ENCODE data around the gene LRMDA.
A peak's percentile ranks its signal among the peaks of the same experiment; 100 is the strongest.

LRMDA gene

DNA sequence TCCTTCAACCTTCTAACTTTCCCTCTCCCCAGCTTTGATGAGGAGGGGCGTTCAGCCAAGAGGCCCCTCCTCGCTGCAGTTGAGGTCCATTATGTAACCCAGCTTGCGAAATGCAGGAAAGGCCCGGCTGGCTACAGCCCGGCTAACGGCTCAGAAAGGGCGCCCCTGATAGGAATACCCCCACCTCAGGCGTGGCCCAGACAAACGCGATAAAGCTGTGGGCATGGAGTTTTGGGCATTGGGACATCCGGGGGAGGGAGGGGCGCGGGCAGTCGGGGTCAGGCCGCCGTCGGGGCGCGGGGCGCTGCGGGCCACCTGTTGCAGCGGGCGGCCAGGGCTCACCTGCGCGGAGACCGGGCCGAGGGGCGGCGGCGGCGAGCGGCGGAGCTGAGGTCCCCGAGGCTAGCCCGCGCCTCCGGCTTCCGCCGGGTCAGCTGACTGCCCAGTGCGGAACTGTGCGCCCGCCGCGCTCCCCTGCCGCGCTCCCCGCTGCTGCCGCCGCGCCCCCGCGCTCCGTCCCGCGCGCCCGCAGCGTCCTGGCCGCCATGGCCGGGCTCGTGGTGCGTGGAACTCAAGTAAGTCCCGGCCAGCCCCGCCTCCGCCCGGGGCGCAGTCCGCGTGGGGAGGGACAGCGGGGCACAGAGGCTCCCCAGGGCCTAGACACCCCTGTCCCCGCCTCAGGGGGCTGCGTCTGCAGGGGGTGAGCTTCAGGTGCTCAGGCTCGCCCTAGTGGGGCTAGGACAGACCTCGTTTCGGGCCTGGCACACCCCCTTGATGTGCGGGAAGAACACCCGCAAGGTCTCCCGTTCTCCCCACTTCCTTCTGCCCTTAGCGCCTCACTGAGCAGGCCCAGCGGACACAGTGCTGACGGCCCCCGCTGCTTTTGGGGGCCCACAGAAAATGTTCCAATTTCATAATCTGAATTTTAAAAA is at the start of gene LRMDA:
Gene LRMDA (plus strand): TSS at position 445 of the 932 bp plus-strand sequence.
- TF ChIP-seq ZBTB7A (IDR thresholded peaks at IDR 0.05; ENCODE audit: low read depth), result 0 out of 2 replicates have a peak, but pooled peaks have one; percentile 2
- TF ChIP-seq NFIC (IDR thresholded peaks at IDR 0.05), result no peak
- peak; percentile 34; the same call in 1 of the 2 replicates for TF ChIP-seq YY1 (IDR thresholded peaks at IDR 0.05; ENCODE audit: low read depth)
- TF ChIP-seq, protein P1, sequence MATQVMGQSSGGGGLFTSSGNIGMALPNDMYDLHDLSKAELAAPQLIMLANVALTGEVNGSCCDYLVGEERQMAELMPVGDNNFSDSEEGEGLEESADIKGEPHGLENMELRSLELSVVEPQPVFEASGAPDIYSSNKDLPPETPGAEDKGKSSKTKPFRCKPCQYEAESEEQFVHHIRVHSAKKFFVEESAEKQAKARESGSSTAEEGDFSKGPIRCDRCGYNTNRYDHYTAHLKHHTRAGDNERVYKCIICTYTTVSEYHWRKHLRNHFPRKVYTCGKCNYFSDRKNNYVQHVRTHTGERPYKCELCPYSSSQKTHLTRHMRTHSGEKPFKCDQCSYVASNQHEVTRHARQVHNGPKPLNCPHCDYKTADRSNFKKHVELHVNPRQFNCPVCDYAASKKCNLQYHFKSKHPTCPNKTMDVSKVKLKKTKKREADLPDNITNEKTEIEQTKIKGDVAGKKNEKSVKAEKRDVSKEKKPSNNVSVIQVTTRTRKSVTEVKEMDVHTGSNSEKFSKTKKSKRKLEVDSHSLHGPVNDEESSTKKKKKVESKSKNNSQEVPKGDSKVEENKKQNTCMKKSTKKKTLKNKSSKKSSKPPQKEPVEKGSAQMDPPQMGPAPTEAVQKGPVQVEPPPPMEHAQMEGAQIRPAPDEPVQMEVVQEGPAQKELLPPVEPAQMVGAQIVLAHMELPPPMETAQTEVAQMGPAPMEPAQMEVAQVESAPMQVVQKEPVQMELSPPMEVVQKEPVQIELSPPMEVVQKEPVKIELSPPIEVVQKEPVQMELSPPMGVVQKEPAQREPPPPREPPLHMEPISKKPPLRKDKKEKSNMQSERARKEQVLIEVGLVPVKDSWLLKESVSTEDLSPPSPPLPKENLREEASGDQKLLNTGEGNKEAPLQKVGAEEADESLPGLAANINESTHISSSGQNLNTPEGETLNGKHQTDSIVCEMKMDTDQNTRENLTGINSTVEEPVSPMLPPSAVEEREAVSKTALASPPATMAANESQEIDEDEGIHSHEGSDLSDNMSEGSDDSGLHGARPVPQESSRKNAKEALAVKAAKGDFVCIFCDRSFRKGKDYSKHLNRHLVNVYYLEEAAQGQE (IDR thresholded peaks at IDR 0.05; ENCODE audit: low read depth), result no peak
- peak; percentile 74; the same call in 1 of the 2 replicates for TF ChIP-seq CEBPB (IDR thresholded peaks at IDR 0.05)
- TF ChIP-seq, protein P2, sequence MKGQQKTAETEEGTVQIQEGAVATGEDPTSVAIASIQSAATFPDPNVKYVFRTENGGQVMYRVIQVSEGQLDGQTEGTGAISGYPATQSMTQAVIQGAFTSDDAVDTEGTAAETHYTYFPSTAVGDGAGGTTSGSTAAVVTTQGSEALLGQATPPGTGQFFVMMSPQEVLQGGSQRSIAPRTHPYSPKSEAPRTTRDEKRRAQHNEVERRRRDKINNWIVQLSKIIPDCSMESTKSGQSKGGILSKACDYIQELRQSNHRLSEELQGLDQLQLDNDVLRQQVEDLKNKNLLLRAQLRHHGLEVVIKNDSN (IDR thresholded peaks at IDR 0.05), result peak; percentile 80

- TF ChIP-seq, protein P2 (IDR thresholded peaks at IDR 0.05), result peak; percentile 30; the same call in 1 of the 2 replicates
- TF ChIP-seq YY1 (IDR thresholded peaks at IDR 0.05; ENCODE audit: low read depth), result no peak
Measured at GRCh38 chr10:75386128-75386527, 45.3 kb upstream of the LRMDA start.

GRCh38 chr10:75388082-75388481 is 43.3 kb upstream of the LRMDA start:
- TF ChIP-seq CEBPB (IDR thresholded peaks at IDR 0.05) (no peak), EP300 (IDR thresholded peaks at IDR 0.05; ENCODE audit: borderline replicate concordance) (no peak)
- TF ChIP-seq, protein P2 (IDR thresholded peaks at IDR 0.05), result no peak

GRCh38 chr10:75390178-75390577 is 41.2 kb upstream of the LRMDA start:
- TF ChIP-seq, protein P2 (IDR thresholded peaks at IDR 0.05), result no peak
- no peak for TF ChIP-seq NFIC (IDR thresholded peaks at IDR 0.05)

GRCh38 chr10:75392271-75392670 is 39.2 kb upstream of the LRMDA start:
- TF ChIP-seq EP300 (IDR thresholded peaks at IDR 0.05; ENCODE audit: borderline replicate concordance) (no peak), NFIC (IDR thresholded peaks at IDR 0.05) (no peak), EGR1 (IDR thresholded peaks at IDR 0.05) (no peak), TEAD4 (IDR thresholded peaks at IDR 0.05) (no peak), TAF1 (IDR thresholded peaks at IDR 0.05; ENCODE audit: low read depth) (no peak), ZBTB7A (IDR thresholded peaks at IDR 0.05; ENCODE audit: low read depth) (no peak)
- TF ChIP-seq, protein P1 (IDR thresholded peaks at IDR 0.05; ENCODE audit: low read depth), result no peak
- TF ChIP-seq, protein P2 (IDR thresholded peaks at IDR 0.05), result no peak

- TF ChIP-seq TAF1 (IDR thresholded peaks at IDR 0.05; ENCODE audit: low read depth) (no peak), CREB1 (IDR thresholded peaks at IDR 0.05; ENCODE audit: low read depth) (no peak), ZBTB7A (IDR thresholded peaks at IDR 0.05; ENCODE audit: low read depth) (no peak), YY1 (IDR thresholded peaks at IDR 0.05; ENCODE audit: low read depth) (no peak)
- TF ChIP-seq, protein P1 (IDR thresholded peaks at IDR 0.05; ENCODE audit: low read depth), result no peak
Measured at GRCh38 chr10:75392744-75393143, 38.7 kb upstream of the LRMDA start.

All from Ishikawa (cell line).